CD1c-positive myeloid dendritic cell (primary cell): ENCODE measurements around the gene PWWP2A.
A peak's percentile ranks its signal among the peaks of the same experiment; 100 is the strongest.
"Not testable (repeated sequence)": the region's sequence is repeated elsewhere in the genome, so short reads cannot be mapped to it uniquely, and the experiment has no call there.

ENCODE experiments used
- DNase-seq: peaks from one replicate; pipeline ENCODE4 v3.0.0-alpha.2; 2016; ENCODE audit errors: extremely low spot score

PWWP2A gene

DNA sequence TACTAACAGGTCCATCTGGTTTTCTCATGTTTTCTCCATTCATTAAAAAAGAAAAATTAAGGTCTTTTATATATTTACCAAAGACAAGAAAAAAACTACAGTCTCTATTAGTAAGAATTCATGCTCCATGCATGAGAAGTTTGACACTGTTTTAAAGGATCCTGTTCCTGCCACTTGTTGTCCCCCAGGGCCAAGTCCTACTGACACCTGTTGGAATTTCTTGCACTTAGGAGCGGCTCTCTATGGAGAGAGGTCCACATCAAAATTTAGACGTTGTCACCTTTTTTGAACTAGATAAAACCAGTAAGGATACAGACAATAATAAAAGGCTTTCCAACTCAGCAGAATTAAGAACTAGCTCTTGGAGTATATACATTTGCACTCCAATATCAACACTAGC, 42.3 kb downstream of the PWWP2A start:
- DNase-seq = no peak

DNA sequence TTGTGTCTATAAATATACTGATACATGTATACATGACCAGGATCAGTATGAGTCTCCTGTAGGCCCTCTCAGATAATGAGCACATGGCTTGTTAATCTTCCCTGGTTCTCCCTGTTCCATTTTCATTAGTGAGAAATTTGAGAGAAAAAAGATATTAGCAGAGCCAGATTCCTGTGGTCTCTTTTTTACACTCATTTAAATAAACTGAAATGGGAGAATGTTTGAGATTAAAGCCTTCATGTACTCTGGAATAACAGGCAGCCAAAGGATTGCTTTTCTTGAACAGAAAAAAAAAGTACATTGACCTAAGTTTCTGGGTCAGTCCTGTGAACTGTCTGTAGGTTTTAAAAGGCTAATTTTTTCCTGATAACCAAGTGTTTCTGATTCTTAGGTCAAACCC, 44.2 kb downstream of the PWWP2A start:
- no peak for DNase-seq

DNA sequence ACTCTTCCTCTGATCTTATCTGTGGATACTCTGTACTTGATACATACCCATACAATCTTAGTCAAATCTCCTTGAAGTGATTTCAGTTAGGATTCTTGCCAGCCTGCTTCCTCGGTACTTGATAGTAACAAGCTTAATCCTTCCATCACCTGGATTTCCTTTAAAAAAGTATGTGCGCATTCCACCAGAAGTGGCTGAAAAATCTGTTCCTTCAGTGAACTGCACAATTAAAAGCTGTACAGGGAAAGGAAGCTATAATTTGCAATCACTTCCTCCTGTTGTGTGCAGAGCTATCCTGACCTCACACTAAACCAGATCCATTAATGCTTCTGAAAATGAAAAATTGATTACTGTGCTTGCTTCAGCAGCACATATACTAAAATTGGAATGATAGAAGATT, 47.3 kb downstream of the PWWP2A start:
- no peak for DNase-seq

DNA sequence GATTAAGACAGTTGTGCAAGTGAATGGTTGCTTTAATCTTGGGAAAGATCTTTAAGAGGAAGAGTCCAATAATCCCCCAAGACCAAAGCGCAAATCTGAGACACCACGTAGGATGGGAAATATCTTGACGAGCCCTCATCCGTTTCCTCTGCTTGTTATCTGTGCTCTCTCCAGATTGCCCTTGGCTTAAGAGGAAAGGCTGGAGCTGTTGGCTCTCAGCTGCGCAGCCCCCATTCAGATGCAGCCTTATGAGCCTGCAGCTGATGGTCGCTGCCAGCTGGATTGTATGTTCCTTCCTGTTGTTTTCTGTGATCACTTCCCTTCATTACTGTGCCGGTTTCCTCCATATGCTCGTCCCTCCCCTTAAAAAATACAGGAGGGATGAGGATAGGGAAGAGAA, 47.7 kb downstream of the PWWP2A start:
- peak; percentile 8 for DNase-seq

DNA sequence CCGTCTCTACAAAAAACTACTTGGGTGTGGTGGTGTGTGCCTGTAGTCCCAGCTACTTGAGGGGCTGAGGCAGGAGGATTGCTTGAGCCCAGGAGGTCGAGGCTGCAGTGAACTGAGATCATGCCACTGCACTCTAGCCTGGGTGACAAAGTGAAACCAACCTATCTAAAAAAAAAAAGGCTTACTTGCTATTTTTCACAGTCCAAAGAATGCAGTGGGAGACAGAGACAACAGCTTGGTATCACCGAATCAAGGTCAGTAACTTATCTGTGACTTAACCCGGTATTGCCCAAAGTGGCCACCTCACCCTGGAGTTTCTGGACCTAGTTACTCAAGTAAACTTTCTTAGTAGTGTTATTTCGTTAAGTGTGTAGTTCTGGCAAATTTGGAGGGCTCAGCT, 50.1 kb downstream of the PWWP2A start:
- not testable (repeated sequence) for DNase-seq

DNA sequence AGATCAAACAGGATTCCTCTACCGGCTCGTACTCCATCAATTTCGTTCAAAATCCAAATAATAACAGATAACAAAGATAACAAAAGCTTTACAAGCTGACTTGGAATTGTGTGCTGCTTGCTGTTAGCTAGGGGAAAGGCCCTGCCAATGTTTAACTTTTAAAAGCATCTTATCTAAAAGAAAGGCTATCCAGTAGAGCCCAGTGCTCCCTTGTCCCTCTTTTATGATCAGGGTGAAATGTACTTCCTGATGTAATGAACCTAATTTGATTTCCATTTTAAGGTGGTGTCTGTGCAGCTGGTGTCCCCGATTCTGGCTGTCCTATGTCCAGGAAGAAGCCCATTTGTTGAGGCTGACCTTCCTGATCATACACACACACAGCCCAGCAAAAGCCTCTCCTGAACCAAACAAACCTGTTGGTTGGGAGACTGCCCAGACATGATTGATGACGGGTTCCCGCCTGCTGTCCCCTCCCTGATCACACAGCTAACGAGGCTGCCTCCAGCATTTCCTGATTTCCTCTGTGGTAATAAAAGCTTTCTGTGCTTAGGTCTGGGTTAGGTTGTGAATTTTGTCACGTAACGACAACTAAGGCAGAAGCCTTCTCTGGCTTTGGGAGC, 54.1 kb downstream of the PWWP2A start:
- no peak for DNase-seq

DNA sequence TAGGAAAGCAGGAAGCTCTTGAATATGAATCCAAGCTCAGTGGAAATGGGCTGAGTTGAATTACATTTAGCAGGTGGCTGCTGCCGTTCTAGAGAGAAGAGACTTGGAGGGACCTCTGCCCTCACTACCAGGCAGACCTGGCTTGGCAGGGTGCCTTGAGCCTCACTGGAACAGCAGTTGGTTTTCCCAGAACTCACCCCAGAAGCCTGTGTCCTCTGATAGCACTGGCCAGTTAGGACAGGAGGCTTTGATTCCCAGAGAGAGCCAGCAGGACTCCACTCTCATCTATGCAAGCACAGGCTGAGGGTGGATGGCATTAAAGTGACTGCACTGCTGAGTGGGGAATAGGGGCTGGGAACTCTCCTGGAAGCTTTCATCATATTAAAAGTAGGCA, 54.8 kb downstream of the PWWP2A start:
- no peak for DNase-seq

DNA sequence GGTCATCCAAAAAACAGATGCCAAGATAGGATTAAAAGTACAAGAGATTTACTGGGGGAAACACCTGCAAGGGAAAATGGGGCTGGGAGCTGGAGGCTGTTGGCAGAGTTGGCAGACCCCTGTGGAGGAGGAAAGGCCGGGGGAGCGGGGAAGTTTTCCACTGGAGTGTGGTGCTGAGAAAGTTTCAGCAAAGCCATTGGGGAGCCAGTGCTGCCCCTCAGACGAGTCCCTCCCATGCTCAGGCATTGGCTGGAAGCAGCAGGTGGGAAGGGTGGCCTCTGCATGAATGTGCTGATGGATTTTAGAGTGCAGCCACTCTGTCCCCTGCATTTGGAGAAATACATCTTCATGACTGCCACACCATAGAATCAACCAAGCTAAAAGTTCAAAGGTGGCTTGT, 57.5 kb downstream of the PWWP2A start:
- no peak for DNase-seq

DNA sequence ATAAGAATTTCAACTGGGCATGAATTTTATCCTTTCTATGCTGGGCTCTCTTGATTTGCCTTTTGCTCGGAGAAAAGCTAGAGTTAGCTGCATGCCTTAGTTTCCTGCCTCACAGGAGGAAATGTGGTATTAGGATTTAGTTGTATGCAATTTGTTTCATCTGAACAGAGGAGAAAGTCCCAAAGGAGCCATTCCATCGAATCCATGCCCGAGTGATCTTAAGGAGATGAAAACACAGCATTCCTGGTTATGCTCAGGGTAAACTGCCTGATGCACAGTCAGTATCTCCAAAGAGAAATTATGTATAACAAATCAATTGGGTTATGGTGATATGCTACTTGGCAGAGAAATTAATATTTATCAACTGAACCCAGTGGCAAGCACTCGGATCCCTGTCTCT, 59.2 kb downstream of the PWWP2A start:
- DNase-seq = no peak

DNA sequence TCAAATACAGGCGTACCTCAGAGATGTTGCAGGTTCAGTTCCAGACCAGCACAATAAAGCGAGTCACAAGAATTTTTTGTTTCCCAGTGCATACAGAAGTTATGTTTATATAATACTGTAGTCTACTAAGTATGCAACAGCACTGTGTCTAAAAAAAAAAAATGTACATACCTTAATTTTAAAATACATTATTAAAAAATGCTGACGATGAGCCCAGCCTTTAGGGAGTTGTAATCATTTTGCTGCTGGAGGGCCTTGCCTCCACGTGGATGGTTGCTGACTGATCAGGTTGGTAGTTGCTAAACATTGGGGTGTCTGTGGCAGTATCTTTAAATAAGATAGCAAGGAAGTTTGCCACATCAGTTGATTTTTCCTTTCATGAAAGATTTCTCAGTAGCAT, 62.0 kb downstream of the PWWP2A start:
- no peak for DNase-seq

DNA sequence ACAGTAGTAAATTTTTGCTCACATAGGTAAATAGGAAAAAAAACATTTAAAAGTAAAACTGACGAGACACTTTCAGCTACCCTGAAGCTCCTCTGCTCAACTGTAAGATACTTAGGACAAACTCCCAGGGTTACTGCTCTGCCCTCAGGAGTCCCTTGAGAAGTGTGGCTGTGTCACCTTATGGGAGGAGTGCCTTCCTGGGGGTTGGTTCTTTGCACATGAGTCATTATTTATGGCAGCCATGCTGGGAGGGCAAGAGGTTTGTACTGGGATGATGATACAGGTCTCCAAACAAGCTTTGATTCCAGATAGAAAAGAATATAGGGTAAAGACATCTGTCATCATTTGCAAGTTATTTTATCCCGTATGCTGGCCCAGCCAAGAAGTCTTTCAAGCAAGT, 64.4 kb downstream of the PWWP2A start:
- no peak for DNase-seq

DNA sequence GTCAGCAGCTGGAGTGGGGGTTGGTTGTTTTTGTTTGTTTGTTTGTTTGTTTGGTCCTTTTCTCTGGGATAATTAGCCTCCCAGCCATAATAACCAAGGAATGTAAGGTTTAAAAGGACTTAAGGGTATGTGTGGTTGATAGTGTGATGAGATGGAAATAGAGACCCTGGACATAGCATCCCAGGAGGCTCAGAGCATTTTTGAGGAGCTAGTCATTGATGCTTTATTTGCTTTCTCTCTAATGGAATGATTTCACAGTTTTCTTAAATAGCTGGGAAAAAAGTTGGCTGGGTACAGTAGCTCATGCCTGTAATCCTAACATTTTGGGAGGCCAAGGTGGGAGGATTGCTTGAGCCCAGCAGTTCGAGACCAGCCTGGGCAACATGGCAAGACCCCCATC, 65.2 kb downstream of the PWWP2A start:
- DNase-seq = no peak

DNA sequence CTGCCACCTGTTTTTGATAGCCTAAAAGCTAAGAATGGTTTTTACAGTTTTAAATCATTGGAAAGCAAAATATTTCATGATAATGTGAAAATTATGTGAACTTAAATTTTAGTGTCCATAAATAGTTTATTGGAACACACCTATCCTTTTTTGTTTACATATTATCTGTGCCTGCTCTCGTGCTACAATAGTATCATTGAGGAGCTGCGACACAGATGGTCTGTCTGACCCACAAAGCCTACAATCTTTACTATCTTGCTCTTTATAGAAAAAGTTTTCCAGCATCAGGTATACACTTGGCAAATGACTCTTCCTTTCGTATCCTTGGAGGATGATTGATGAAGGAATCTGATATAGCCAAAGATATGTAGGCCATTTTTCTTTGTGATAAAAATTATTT, 70.2 kb downstream of the PWWP2A start:
- no peak for DNase-seq

DNA sequence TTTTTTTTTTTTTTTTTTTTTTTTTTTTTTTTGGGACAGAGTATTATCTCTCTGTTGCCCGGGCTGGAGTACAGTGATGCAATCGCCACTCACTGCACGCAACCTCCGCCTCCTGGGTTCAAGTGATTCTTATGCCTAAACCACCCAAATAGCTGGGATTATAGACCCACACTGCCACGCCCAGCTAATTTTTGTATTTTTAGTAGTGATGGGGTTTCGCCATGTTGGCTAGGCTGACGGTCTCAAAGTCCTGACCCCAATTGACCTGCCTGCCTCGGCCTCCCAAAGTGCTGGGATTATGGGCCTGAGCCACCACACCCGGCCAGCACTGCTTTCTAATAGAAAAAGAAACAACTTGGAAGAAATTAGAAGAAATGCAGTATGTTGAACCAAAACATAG, 71.1 kb downstream of the PWWP2A start:
- DNase-seq = no peak

DNA sequence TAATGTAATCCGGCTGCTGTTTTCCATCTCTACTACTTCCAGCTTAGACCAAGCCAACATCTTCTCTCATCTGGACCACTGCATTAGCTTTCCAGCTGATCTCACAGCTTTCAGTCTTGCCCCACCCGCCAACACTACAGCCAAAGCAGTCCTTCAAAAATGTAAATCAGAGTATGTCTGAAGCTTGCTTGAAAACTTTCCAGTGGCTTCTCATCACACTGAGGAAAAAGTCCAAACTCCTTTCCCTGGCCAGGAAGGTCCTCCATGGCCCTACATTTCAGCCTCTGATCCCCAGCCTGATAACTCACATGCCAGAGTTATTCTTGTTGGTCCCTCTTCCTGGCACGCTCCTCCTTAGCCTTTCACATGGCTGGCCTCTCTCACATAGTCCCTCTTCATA, 71.8 kb downstream of the PWWP2A start:
- DNase-seq = no peak

DNA sequence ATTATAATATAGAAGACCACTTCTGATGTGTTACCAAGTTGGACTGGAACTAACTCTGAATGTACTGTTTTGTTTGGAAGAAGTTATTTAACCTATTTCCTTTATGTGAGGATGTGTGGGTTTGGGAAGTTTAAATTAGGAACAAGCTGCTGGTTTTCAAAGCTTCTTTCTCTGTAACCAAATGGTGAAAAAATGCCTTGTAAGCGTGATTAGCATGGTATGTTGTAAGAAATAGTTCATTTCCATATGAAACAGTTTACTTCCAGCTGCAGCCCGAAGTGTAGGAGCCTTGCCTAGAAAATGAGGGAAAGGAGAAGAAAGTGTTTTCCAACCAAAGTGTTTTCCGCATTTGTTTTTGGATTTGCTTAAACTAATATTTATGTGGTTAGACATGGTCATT, 74.3 kb downstream of the PWWP2A start:
- peak; percentile 44 for DNase-seq

DNA sequence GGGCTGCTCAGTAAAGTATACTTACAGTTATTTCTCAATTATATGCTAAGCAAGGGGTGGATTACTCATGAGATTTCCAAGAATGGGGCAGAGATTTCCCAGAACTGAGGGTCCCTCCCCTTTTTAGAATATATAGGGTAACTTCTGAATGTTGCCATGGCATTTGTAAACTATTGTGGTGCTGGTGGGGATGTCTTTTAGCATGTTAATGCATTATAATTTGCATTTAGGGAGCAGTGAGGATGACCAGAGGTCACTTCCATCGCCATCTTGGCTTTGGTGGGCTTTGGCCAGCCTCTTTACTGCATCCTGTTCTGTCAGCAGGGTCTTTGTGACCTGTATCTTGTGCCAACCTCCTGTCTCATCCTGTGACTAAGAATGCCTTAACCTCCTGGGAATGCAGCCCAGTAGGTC, 74.9 kb downstream of the PWWP2A start:
- peak; percentile 37 for DNase-seq

DNA sequence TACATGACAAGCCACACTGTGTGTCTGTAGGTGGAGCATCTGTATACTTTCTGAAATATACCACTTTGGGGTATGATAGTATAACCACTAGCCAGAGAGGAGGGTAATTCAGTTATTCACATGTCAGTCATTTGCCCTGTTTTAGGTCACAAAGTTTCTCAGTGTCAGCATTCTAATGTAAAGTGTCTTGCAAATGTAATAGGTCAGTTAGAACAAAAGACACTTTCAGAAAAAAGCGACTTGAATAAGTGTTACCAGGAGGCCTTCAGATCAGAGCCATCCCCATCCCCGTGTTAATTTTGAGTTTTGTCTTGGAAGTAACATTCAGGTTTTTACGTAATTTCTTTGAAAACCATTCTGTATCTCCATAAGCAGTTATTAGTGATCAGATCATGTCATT, 76.6 kb downstream of the PWWP2A start:
- no peak for DNase-seq
